ENCODE data around the gene SEC22C. TPM values are rescaled to one million over a fixed set of nuclear protein-coding genes. Genes with fewer than 3 reads are reported as not detected.

SEC22C gene
- total and polyA plus RNA-seq, 2 experiments from 2014 or later: 21.9 to 48.3 TPM

- no peak overlapping the region for H3K27ac Mint-ChIP-seq
- DNase-seq (ENCODE audit: low spot score): no peak
- no peaks in the 10 kb centered on the region for H3F3A ChIP-seq (replicated peaks; ENCODE audit: low read depth)
- H3K27me3 Mint-ChIP-seq (ENCODE audit: insufficient read depth, low read depth, poor library complexity): no peaks in the 10 kb centered on the region
- no peak overlapping the region for H3K4me2 ChIP-seq
- H3K4me3 Mint-ChIP-seq: no peak overlapping the region
- H2AFZ ChIP-seq: no peak overlapping the region
- H3K36me3 Mint-ChIP-seq (ENCODE audit: low read depth): no peaks in the 10 kb centered on the region; the same call in 2 of the 3 replicates
- H3K9me3 Mint-ChIP-seq: no peaks in the 10 kb centered on the region
- H3K4me3 ChIP-seq: no peak overlapping the region
- TF ChIP-seq NANOG (IDR thresholded peaks at IDR 0.05; ENCODE audit: borderline replicate concordance) (no peak), REST (IDR thresholded peaks at IDR 0.05; ENCODE audit: unreplicated experiment) (no peak), EZH2phosphoT487 (IDR thresholded peaks at IDR 0.05; ENCODE audit: unreplicated experiment) (no peak), CTCF (conservative IDR thresholded peaks at IDR 0.05; ENCODE audit: low read depth in 2 of 2) (no peak), ZNF331 (CRISPR knock-in tag; IDR thresholded peaks at IDR 0.05; ENCODE audit: low read depth) (no peak), CREB1 (CRISPR knock-in tag; IDR thresholded peaks at IDR 0.05; ENCODE audit: low read depth) (no peak), POLR2AphosphoS5 (IDR thresholded peaks at IDR 0.05; ENCODE audit: low read depth) (no peak), ZNF462 (CRISPR knock-in tag; IDR thresholded peaks at IDR 0.05) (no peak), EZH2 (IDR thresholded peaks at IDR 0.05; ENCODE audit: low read depth, unreplicated experiment) (no peak), ZNF114 (CRISPR knock-in tag; IDR thresholded peaks at IDR 0.05) (no peak), STAT1 (IDR thresholded peaks at IDR 0.05; ENCODE audit: unreplicated experiment) (no peak), JUNB (IDR thresholded peaks at IDR 0.05; ENCODE audit: unreplicated experiment) (no peak), ETS1 (IDR thresholded peaks at IDR 0.05) (no peak)
- H3K27me3 ChIP-seq (ENCODE audit: insufficient read depth): no peaks in the 10 kb centered on the region
- no peaks in the 10 kb centered on the region for H3K79me2 ChIP-seq (replicated peaks; ENCODE audit: insufficient read depth)
- H4K20me1 ChIP-seq (replicated peaks; ENCODE audit: insufficient read depth): no peaks in the 10 kb centered on the region
- H3K4me1 ChIP-seq (ENCODE audit: insufficient read depth): no peaks in the 10 kb centered on the region
- no peaks in the 10 kb centered on the region for H3K4me1 Mint-ChIP-seq
- no peak overlapping the region for H3K27ac ChIP-seq (ENCODE audit: low read depth)
- H3K9me2 ChIP-seq (ENCODE audit: insufficient read depth): no peaks in the 10 kb centered on the region
- ATAC-seq: no peak
- H3K36me3 ChIP-seq (ENCODE audit: insufficient read depth): no peaks in the 10 kb centered on the region
These were observed 65.3 kb downstream of the SEC22C start for GRCh38 chr3:42516443-42516842.

All from GM23338 (cell line).